ENCODE measurements around the gene STK10.
A peak's percentile ranks its signal among the peaks of the same experiment; 100 is the strongest.

The STK10 gene

GRCh38 chr5:172142709-172143215 is 45.3 kb downstream of the STK10 start:
- no peak for DNase-seq (ENCODE audit: low spot score)

- no peak for DNase-seq (ENCODE audit: low spot score)
Observed at GRCh38 chr5:172141949-172142319, 46.1 kb downstream of the STK10 start.

DNA sequence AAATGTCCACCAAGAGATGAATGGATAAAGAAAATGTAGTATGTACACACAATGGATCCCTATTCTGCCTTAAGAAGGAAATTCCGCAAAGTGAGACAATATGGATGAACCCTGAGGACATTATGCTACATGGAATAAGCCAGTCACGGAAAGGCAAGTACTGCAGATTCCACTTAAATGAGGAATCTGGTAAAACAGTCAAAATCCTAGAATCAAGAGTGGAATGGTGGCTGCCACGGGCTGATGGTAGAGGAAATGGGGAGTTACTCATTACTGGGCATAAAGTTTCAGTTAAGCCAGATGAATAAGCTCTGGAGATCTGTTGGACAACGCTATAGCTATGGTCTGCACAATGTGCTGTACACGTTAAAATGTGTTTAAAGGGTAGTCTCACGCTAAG is 47.2 kb downstream of the STK10 start:
- DNase-seq (ENCODE audit: low spot score), result no peak

DNA sequence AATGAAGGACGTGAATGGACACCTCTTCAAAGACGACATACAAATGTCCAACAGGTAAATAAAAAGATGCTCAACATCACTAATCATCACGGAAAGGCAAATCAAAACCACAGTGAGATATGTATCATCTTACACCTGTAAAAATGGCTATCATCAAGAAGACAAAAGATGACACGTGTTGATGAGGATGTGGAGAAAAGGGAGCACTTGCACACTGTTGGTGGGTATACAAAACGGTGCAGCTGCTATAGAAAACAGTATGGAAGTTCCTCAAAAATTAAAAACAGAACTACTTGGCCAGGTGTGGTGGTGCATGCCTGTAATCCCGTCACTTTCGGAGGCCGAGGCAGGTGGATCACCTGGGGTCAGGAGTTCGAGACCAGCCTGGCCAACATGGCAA is 47.9 kb downstream of the STK10 start:
- DNase-seq (ENCODE audit: low spot score), result no peak

- DNase-seq (ENCODE audit: low spot score), result no peak
Observed at GRCh38 chr5:172137046-172137445, 51.0 kb downstream of the STK10 start.

- DNase-seq (ENCODE audit: low spot score), result no peak
Observed at GRCh38 chr5:172133359-172134029, 54.5 kb downstream of the STK10 start.

- DNase-seq (ENCODE audit: low spot score), result no peak
Observed at GRCh38 chr5:172131690-172132089, 56.3 kb downstream of the STK10 start.

DNA sequence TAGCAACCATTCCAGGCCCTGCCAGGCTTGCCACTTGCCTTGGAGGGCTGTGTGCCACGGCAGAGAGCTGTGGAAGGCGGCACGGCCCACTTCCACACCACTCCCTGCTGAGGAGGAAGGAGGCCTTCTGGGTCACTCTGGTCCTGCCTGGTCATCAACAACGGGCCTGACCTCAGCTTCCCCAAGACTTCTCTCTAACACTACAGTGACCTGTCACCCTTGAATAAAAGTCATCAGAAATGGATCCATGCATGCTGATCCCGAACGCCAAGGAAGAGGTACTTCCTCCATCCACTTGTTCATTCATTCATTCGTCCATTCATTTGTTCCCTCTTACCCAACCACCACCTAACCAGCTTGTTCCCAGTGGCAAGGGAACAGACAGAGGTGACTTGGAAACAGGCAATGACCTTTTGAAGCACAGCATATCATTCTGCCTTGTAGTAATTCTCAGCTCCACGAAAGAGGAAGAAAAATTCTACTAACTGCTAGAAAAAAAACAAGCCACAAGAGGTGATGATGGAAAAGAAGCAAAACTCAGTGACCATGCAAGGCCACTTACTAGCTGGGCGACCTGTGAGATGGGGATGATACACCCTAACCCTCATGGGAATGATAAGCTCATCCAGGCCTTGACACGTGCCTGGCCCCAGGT is 58.6 kb downstream of the STK10 start:
- no peak for DNase-seq (ENCODE audit: low spot score)

DNA sequence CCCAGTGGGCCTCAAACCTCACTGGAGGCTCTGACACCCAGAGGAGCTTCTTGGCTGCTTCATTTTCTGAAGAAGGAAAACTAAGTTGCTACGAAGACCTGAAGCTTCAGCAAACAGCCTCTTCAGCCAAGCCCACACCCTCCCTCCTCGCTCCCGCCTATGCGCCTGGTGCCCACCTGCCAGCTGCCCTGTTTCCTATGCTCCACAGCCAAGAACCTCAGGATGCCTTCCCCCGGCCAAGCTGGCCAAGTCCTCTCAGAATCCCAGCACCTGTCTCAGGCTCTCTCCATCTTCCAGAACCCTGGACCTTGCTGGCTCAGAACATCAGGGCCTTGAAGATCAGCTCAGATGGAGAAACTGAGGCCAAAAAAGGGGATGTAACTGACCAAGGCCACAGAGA is 60.4 kb downstream of the STK10 start:
- DNase-seq (ENCODE audit: low spot score), result no peak

- peak; percentile 75 for DNase-seq (ENCODE audit: low spot score)
Observed at GRCh38 chr5:172123269-172123692, 64.7 kb downstream of the STK10 start.

DNA sequence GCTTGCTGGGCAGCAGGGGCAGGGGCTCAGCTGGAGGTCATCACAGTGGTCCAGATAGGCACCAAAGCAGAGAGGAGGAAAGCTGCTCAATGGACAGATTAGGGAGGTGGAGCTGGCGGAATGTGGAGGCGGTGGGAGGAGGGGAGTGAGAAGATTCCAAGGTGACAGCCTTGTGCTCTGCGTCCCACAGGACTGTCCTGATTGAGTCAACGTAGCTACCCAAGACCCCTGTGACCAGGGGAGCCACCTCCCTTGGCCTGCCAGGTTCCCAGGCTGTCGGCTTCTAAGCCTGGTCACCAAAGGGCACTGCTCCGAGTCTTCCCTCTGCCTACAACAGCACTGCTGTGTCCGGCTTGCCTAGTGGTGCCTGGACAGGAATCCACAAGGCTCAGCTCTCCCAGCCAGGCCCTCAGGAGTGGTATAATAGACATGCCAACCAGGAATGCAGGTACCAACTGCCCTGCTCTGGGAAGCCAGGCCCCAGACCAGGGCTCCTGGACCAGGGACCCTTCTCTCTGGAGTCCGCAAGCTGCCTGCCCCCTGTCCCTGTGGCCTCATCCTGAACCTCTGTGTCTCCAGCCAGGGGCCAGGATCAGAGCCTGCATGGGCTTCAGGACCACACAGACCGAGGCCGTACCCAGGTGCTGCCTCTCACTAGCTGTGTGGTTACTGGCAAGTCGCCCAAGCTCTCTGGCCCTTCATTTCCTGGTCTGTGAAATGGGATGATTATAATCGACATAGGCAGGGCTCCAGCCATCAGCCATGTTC is 67.9 kb downstream of the STK10 start:
- DNase-seq (ENCODE audit: low spot score), result no peak

GRCh38 chr5:172118891-172119290 is 69.1 kb downstream of the STK10 start:
- no peak for DNase-seq (ENCODE audit: low spot score)

- no peak for DNase-seq (ENCODE audit: low spot score)
Observed at GRCh38 chr5:172117977-172118701, 69.9 kb downstream of the STK10 start.

- no peak for DNase-seq (ENCODE audit: low spot score)
Observed at GRCh38 chr5:172115541-172115982, 72.5 kb downstream of the STK10 start.

DNA sequence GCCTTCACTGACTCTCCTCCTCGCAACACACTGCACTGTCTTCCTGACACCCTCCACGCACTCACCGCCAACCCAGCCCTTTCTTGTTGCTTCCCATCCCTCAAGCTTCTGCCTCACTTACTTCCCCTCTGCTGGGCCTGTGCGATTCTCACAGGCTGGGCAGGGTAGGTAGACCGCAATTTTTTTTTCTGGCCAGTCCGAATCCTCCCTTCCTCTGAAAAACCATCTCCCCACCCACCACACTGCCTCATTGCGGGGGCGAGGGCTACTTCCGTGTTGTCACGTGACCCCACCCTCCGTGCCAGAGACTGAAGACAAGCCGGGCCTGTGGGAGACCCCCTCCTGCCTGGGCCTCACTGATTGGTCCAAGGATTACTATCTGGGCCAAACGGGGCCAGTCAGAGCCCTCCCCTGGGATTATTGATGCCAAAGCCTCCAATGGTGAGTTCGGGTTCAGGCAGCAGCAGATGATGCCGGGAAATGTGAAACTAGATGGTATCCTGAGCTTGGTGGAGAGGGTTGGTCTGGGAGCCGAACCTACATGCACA is 73.1 kb downstream of the STK10 start:
- DNase-seq (ENCODE audit: low spot score), result no peak

- no peak for DNase-seq (ENCODE audit: low spot score)
Observed at GRCh38 chr5:172113036-172113435, 75.0 kb downstream of the STK10 start.

DNA sequence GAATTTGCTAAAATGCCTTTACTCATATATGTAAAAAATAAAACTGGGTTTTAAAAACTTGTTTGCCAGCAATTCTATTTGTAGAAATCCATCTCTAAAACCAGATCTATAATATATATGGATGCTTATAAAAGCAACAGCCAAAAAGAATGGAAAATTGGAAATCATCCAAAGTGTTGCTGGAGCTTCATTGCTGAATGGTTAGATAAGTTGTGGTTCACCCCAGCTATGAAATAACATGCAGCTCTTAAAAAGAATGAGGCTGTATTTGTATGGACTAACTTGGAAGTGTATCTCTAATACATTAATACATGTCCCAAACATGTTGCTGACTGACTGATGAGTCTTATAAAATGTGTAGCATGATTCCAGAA is 76.2 kb downstream of the STK10 start:
- DNase-seq (ENCODE audit: low spot score), result no peak

GRCh38 chr5:172110921-172111851 is 76.8 kb downstream of the STK10 start:
- no peak for DNase-seq (ENCODE audit: low spot score)

GRCh38 chr5:172110260-172110815 is 77.7 kb downstream of the STK10 start:
- no peak for DNase-seq (ENCODE audit: low spot score)

- no peak for DNase-seq (ENCODE audit: low spot score)
Observed at GRCh38 chr5:172109749-172110148, 78.3 kb downstream of the STK10 start.

GRCh38 chr5:172107571-172107970 is 80.5 kb downstream of the STK10 start:
- DNase-seq (ENCODE audit: low spot score), result no peak
